KOPT-K1 (cell line): Measurements from ENCODE around the gene ANKRD22.
"Not testable (repeated sequence)": the region's sequence is repeated elsewhere in the genome, so short reads cannot be mapped to it uniquely, and the experiment has no call there.

ENCODE experiments used
- H3K27ac ChIP-seq: fragments of 200-600 bp; sonication (generic); 2 replicates; pipeline ENCODE4 v1.5.1; 2016; ENCODE audit warnings: antibody characterized with exemption, mild to moderate bottlenecking, low read depth, low read length; ENCODE audit not compliant: poor library complexity, severe bottlenecking
- H3K36me3 ChIP-seq: fragments of 200-600 bp; sonication (generic); 2 replicates; pipeline ENCODE4 v1.5.1; 2017; ENCODE audit warnings: antibody characterized with exemption, mild to moderate bottlenecking, low read length, moderate library complexity; ENCODE audit not compliant: insufficient read depth
- H3K9me3 ChIP-seq: fragments of 200-600 bp; sonication (generic); 2 replicates; pipeline ENCODE4 v1.5.1; 2017; ENCODE audit warnings: antibody characterized with exemption, low read length, mild to moderate bottlenecking; ENCODE audit not compliant: insufficient read depth, poor library complexity, severe bottlenecking

The ANKRD22 gene

DNA sequence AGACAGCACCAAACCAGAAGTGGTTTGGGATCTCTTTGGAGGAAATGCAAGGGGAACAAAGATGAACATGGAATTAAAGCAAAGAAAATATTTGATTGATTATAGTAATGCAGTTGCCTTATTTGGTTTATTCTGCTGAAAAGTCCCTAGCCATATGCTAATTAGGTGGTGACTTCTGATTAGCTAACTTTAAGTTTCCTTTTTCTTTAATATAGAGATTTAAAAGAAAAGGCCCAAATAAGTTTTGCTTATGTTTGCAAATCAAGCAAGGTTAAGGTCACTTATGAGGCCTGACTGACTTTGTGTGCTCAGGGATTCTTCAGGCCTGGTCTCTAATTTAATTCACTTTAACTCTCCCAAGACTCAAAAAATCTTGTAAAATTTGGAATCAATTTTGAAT lies 6.2 kb upstream of the ANKRD22 start:
- Histone ChIP-seq H3K9me3 (no peaks in the 10 kb centered on the region), H3K27ac (no peak overlapping the region), H3K36me3 (no peaks in the 10 kb centered on the region)

DNA sequence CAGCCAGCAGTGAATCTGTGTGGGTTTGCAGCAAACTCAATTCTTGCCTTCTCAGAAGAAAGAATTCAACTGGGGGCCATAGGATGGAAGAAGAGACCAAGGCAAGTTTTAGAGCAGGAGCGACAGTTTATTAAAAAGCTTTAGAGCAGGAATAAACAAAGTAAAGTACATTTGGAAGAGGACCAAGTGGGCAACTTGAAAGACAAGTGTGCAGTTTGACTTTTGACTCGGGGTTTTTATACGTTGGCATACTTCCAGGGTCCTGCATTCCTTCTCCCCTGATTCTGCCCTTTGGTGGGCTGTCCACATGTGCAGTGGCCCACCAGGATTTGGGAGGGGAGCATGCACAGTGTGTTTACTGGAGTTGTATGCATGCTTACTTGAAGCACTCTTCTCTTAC lies 3.0 kb upstream of the ANKRD22 start:
- Histone ChIP-seq H3K36me3 (no peaks in the 10 kb centered on the region), H3K27ac (no peak overlapping the region), H3K9me3 (no peaks in the 10 kb centered on the region)

DNA sequence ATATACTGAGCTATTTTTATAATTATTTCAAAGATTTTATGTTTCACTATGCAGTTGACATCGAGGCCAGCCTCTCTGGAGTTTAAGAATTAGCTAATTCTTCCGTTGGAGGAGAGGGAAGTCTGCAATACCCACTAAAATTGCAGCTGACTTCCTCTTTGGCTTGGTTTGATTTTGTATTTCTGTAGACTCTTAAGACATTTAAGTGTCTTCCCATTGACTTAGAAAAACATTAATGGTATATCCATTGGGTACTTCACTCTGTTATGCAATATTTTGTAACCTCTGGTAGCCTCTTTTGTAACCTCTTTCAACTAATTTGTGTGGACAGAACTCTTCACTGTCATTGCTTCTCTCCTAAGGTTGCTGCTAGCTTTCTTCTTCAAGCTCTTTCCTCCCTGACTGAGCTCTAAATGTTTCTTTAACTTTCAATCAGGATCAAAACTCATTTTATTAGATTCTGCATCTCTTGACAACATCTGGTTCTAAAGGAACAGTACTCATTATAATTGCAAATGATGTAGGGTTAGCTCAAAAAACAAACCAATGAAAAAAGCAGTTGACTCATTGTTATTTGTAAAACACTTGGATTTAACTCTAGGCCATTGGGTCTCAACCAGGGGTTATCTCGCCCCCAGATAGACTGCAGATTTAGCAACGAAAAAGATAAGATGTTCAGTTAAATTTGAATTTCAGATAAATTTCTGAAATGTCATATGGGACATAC lies 1.7 kb upstream of the ANKRD22 start:
- no peak overlapping the region for H3K27ac ChIP-seq
- H3K36me3 ChIP-seq = no peaks in the 10 kb centered on the region
- H3K9me3 ChIP-seq = no peaks in the 10 kb centered on the region

DNA sequence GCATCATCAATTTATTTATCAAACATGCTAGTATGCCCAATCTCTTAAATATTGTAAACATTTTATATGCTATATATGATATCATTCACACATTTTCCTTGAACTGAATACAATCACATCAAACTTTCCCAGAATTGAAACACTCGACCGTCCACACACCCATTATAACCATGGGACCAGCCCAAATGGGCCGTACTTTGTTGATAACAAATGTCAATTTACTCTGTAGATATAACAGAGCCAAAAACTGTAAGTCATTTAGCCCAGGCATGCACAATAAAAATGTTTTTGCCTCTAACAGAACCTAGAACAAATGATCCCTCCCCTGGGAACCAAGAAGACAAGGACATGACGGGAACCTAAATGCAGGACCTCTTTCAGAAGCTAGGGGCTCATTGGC lies 683 bp upstream of the ANKRD22 start:
- Histone ChIP-seq H3K27ac (no peak overlapping the region), H3K9me3 (no peaks in the 10 kb centered on the region), H3K36me3 (no peaks in the 10 kb centered on the region)

DNA sequence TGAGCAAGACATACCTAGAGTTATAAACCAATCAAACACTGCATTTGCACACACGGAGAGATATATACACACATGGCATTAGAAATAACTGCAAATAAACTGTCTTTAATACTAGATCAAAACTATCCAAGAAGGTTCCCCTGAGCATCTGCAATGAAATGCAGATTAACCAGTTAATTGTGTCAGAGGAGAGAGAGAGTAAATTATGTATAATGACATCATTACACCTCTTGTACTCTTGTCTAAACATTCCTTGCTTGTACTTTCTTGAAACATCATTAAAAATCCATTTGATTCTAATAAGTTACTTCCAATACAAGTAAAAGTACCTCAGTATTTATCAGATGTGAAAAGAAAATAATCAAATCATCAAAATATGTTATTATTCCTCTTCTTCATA lies 932 bp downstream of the ANKRD22 start:
- no peak overlapping the region for H3K27ac ChIP-seq
- no peaks in the 10 kb centered on the region for H3K9me3 ChIP-seq
- no peaks in the 10 kb centered on the region for H3K36me3 ChIP-seq

DNA sequence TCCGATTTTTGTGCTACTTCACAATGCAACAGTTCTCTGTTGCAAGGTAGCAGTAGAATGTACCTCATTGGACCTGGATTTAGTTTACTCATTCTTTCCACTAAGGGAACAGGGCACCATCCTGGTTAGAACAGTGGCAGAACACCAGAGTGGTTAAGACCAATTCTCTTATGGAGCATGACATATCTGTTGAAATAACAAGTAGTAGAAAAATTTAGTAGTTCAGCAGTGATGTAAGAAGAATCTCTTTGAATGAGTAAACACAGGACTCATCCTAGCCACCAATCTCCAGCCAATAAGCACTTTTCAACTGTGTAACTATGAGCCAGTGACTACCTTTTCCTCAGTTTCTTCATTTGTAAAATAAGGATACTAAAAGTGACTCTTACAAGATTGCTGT lies 2.4 kb downstream of the ANKRD22 start:
- Histone ChIP-seq H3K9me3 (no peaks in the 10 kb centered on the region), H3K27ac (no peak overlapping the region), H3K36me3 (no peaks in the 10 kb centered on the region)

DNA sequence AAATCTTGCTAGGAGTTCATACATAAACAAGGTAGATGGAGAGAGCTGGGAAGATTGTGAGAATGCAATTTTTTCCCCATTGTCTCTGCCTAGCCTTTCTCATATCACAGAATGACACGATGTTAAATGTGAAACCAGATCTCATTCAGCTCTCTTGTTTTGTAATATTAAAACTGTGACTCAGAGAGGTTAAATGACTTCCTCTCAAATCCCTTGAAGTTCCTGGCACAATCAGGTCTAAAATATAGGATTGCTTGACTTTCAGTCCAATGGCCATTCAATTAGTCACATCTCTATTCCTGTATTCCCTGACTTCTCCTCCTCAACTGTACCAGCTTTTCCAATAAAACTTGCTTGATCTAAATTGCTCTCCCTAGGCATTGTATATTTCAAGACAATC lies 3.1 kb downstream of the ANKRD22 start:
- Histone ChIP-seq H3K9me3 (no peaks in the 10 kb centered on the region), H3K27ac (no peak overlapping the region), H3K36me3 (no peaks in the 10 kb centered on the region)

DNA sequence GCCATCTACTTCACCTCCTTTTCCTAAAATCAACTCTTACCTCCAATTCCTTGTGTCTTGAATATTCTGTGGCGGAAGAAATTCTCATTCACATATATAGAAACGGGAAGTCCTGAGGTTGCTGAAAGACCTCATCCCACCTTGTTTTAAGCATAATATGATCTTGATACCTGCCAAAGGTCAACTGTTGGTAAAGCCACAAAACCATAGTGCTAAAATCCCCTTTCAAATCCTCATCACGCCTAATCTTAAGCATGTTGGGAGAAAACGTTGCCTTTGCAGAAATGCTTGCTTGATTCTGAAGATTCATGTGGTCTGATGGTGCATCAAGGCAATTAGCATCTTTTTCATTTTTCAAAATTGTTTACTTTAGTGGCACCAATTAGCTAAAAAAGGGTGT lies 8.5 kb downstream of the ANKRD22 start:
- Histone ChIP-seq H3K27ac (no peak overlapping the region), H3K9me3 (no peaks in the 10 kb centered on the region), H3K36me3 (no peaks in the 10 kb centered on the region)

DNA sequence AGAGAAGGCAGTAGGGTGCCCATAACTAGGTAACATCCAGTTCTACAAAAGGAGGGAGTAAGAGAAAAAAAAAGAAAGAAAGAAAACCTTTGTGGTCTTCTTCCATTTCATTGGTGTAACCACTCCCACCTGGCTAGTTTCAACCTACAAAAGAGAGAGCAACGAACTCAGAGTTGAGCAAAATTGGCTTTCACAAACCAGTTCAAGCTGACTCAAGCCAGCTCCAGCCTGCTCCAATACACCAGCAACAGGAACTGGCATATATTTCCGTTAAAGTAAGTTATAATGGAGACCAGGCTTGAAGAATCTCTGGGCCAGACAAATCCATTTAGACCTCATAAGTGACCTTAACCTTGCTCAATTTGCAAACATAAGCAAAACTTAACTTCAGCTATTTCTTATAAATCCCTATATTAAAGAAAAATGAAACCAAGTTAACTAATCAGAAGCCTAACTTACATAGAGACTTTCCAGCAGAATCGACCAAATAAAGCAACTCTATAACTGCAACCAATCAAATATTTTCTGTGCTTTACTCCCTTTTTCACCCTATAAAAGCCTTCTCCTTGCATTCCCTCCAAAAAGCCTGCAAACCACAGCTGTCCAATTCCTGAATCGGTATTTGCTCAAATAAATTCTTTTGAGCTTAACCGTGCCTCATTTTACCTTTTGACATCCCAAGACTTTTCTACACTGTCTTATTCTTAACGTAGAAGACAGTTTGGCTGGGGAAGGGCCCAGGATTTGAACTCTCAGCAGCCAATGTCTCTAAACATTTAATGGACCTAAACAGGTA lies 10.1 kb downstream of the ANKRD22 start:
- no peaks in the 10 kb centered on the region for H3K36me3 ChIP-seq
- H3K27ac ChIP-seq = peak overlapping the region; percentile 7
- H3K9me3 ChIP-seq = no peaks in the 10 kb centered on the region

DNA sequence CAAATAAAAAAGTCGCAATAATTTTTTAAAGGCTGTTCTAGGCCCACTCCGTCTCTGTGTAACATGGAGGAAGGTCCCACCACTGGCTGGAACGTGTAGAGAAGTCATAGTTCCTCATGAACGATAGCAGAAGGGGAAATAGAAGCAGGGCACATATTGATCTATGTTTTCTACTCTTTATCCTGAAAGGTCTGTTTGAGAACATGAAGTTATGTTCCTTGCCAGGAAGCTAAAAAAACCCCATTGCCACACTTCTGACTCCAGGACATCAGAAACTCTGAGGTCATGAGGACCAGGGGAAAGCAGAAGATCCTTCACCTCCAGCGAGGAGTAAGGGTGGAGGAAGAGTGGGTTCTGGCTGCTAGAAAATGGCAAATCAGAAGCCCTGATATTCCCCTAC lies 10.8 kb downstream of the ANKRD22 start:
- Histone ChIP-seq H3K9me3 (no peaks in the 10 kb centered on the region), H3K27ac (peak overlapping the region; percentile 7)

DNA sequence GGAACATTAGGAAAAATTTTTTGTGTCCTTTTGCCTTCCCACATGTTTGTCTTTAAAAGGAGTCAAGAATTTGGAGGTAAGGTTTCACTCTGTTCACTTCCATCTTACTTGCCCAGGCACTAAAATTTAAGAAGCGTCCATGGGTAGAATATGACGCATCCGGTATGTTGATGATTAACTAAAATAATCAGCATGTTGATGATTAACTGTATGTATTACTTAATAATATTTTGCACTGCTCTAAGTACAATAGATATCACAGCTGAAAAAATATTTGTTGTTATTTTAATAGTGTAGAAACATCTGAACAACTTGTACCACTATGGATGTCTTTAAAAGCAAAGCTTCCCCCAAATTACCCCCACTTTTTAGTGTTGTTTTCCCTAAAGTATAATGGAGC lies 11.5 kb downstream of the ANKRD22 start:
- H3K27ac ChIP-seq = no peak overlapping the region
- no peaks in the 10 kb centered on the region for H3K36me3 ChIP-seq
- H3K9me3 ChIP-seq = no peaks in the 10 kb centered on the region

More for the DNA sequence above, 10.8 kb downstream of the ANKRD22 start:
- no peaks in the 10 kb centered on the region for H3K36me3 ChIP-seq

DNA sequence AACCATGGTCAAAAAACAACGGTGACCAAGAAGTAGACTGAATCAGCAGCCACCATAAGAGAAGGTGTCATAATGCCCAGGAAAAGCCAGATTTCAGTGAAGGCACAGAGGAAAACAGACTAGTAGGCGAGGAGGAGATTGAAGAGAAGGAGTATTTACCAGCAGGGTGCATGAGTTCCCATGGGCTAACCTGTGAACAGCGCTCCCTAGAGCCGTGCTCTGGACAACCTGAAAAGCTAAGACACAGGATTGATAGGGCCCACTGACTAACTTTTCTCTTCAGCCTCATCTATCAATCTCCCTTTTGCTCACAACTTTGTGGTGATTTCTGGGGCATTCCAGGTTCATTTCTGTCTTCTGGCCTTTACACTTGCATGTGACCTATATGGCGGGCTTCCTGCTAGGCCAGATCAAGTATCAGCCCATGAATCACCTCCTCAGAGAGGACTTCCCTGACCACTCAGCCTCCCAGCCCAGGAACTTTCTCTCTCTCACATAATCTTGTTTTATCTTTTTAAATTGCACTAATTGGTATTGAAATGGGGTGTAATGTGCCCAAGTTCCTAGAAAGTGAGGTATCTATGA lies 12.8 kb downstream of the ANKRD22 start:
- Histone ChIP-seq H3K27ac (no peak overlapping the region), H3K9me3 (no peaks in the 10 kb centered on the region), H3K36me3 (no peaks in the 10 kb centered on the region)

DNA sequence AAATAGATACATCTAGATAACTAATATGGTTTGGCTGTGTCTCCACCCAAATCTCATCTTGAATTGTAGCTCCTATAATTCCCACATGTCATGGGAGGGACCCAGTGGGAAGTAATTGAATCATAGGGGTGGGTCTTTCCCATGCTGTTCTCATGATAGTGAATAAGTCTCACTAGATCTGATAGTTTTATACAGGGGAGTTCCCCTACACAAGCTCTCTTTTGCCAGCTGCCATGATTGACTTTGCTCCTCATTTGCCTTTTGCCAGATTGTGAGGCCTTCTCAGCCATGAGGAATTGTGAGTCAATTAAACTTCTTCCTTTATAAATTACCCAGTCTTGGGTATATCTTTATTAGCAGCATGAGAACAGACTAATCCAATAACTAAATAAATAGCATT lies 14.0 kb downstream of the ANKRD22 start:
- H3K27ac ChIP-seq, H3K9me3 ChIP-seq, H3K36me3 ChIP-seq: not testable (repeated sequence)

DNA sequence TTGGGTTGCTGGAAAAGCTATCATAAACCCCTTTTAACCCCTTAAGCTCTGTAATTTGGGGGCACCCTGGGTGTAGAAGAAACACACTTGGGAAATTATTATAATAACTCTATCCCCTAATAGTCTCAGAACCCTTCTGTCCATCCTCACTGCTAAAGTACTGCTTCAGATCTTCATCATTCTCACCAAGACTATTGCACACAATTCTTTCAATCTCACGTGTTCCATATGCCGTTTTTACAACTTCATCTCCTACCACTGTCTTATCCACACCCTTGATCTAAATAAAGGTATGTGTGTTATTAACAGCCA lies 15.8 kb downstream of the ANKRD22 start:
- Histone ChIP-seq H3K9me3 (no peaks in the 10 kb centered on the region), H3K36me3 (no peaks in the 10 kb centered on the region), H3K27ac (no peak overlapping the region)

DNA sequence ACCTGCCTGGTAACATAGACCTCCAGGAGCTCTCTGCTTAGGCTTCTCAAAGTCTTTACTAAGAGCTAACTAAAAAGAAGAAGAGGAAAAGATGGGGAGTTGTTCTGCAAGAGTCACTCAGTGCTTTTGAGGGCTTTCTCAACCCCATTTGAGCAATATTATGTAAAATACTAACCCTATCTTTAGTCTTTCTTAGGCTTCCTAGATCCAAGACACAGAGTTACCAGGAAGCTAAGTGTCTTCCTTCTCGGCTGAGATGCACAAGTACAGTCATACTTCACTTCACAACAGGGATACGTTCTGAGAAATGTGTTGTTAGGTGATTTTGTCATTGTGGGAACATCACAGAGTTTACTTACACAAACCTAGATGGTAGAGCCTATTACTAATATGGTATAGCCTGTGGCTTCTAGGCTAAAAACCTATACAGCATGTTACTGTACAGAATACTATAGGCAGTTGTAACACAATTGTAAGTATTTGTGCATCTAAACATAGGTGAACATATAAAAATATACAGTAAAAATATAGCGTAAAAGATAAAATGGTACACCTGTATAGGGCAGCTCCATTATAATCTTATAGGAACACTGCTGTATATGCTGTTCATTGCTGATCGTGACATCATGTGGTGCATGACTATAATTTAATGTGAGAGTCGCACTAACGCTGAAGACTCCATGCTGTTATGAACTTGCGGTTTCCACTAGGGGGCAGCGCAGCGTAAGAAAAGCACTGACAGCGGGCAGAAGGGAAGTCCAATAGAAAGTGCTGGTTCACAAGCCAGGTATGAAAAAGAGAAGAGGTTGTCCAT lies 16.3 kb downstream of the ANKRD22 start:
- Histone ChIP-seq H3K27ac (peak overlapping the region; percentile 42), H3K9me3 (no peaks in the 10 kb centered on the region), H3K36me3 (no peaks in the 10 kb centered on the region)
